IMR-90 (cell line): ENCODE data around the gene SCARB1.

Source experiments
- FOS ChIP-seq: fragments of 150-350 bp; IDR thresholded peaks from 2 replicates; pipeline ENCODE4 v1.6.1; 2016; ENCODE audit warnings: low read depth, low read length
- POLR2A ChIP-seq: IDR thresholded peaks from 2 replicates; pipeline ENCODE4 v1.6.1; 2012; ENCODE audit warnings: mild to moderate bottlenecking, low read depth, low read length
- RCOR1 ChIP-seq: IDR thresholded peaks from 2 replicates; pipeline ENCODE4 v1.6.1; 2012; ENCODE audit warnings: mild to moderate bottlenecking, low read length, improper control_type of control experiment; ENCODE audit not compliant: insufficient replicate concordance
- RFX5 ChIP-seq: IDR thresholded peaks from 2 replicates; pipeline ENCODE4 v1.8.0; 2012; ENCODE audit warnings: low read depth, mild to moderate bottlenecking, low read length, moderate library complexity
- SMC3 ChIP-seq: fragments of 150-350 bp; IDR thresholded peaks from 2 replicates; pipeline ENCODE4 v1.6.1; 2016; ENCODE audit warnings: low read depth, mild to moderate bottlenecking, antibody characterized with exemption, low read length, moderate library complexity
- TF ChIP-seq, protein P1 (sequence below): conservative IDR thresholded peaks from 2 replicates; pipeline ENCODE4 v1.5.1; 2012; ENCODE audit warnings: mild to moderate bottlenecking, low read depth, low read length, improper control_type of control experiment

DNA sequence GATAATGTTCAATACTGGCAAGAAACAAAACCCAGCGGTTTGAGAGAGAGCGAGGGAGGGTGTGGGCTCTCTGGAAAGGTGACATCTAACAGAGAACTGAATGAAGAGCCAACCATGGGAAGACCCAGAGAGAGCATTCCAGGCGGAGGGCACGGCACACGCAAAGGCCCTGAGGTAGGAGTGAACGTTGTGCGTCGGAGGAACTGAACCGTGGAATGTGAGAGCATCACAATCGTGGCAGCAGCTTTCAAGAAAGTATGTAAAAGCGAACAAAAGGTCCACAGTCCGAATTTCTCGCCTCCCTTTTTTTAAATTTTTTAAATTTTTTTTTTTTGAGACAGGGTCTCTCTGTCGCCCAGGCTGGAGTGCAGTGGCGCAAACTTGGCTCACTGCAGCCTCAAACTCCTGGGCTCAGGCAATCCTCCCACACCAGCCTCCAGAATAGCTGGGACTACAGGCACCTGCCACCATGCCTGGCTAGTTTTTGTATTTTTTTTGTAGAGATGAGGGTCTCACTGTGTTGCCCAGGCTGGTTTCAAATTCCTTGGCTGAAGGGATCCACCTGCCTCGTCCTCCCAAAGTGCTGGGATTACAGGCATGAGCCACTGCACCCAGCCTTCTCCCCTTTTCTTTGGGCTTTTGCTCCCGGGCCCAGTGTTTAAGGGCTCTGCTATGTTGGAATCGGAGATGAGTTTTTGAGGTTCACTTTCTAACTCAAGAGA lies 15.3 kb upstream of the SCARB1 start:
- TF ChIP-seq POLR2A (no peak), RFX5 (no peak), RCOR1 (no peak), SMC3 (no peak), FOS (no peak)
- TF ChIP-seq, protein P1, sequence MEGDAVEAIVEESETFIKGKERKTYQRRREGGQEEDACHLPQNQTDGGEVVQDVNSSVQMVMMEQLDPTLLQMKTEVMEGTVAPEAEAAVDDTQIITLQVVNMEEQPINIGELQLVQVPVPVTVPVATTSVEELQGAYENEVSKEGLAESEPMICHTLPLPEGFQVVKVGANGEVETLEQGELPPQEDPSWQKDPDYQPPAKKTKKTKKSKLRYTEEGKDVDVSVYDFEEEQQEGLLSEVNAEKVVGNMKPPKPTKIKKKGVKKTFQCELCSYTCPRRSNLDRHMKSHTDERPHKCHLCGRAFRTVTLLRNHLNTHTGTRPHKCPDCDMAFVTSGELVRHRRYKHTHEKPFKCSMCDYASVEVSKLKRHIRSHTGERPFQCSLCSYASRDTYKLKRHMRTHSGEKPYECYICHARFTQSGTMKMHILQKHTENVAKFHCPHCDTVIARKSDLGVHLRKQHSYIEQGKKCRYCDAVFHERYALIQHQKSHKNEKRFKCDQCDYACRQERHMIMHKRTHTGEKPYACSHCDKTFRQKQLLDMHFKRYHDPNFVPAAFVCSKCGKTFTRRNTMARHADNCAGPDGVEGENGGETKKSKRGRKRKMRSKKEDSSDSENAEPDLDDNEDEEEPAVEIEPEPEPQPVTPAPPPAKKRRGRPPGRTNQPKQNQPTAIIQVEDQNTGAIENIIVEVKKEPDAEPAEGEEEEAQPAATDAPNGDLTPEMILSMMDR: no peak
